SK-N-MC (cell line): ENCODE results near the gene ZNF362.

ENCODE experiments used
- DNase-seq: peaks from one replicate; pipeline ENCODE4 v3.0.0-alpha.2; 2011; ENCODE audit warnings: low read depth, low spot score
- H3K27ac ChIP-seq: fragments of 200-600 bp; sonication (generic); 2 replicates; pipeline ENCODE4 v1.5.1; 2016; ENCODE audit warnings: mixed run types
- H3K36me3 ChIP-seq: fragments of 200-600 bp; sonication (generic); 2 replicates; pipeline ENCODE4 v1.6.1; 2017; ENCODE audit warnings: antibody characterized with exemption, low read length, mixed read lengths; ENCODE audit not compliant: insufficient read depth
- H3K4me3 ChIP-seq: fragments of 200-600 bp; sonication (generic); 2 replicates; pipeline ENCODE4 v1.5.1; 2016
- H3K9ac ChIP-seq: fragments of 200-600 bp; sonication (generic); 2 replicates; pipeline ENCODE4 v1.8.0; 2017; ENCODE audit warnings: mixed run types, mixed read lengths; ENCODE audit not compliant: insufficient read length
- H3K9me3 ChIP-seq: fragments of 200-600 bp; sonication (generic); 2 replicates; pipeline ENCODE4 v1.6.1; 2017; ENCODE audit warnings: low read depth, mild to moderate bottlenecking, antibody characterized with exemption, low read length, moderate library complexity, mixed read lengths
- EZH2 ChIP-seq: fragments of 200-600 bp; sonication (generic); IDR thresholded peaks from one replicate; pipeline ENCODE4 v1.6.1; 2017; ENCODE audit warnings: antibody characterized with exemption
- FOXP2 ChIP-seq: optimal IDR thresholded peaks from 2 replicates; pipeline ENCODE3; 2011; ENCODE audit warnings: mild to moderate bottlenecking, moderate library complexity; ENCODE audit not compliant: insufficient read depth; ENCODE audit errors: extremely low read length, control extremely low read depth
- POLR2AphosphoS5 ChIP-seq: IDR thresholded peaks from 2 replicates; pipeline ENCODE4 v1.6.1; 2012; ENCODE audit warnings: mild to moderate bottlenecking, low read depth, low read length, borderline replicate concordance

ZNF362 gene

DNA sequence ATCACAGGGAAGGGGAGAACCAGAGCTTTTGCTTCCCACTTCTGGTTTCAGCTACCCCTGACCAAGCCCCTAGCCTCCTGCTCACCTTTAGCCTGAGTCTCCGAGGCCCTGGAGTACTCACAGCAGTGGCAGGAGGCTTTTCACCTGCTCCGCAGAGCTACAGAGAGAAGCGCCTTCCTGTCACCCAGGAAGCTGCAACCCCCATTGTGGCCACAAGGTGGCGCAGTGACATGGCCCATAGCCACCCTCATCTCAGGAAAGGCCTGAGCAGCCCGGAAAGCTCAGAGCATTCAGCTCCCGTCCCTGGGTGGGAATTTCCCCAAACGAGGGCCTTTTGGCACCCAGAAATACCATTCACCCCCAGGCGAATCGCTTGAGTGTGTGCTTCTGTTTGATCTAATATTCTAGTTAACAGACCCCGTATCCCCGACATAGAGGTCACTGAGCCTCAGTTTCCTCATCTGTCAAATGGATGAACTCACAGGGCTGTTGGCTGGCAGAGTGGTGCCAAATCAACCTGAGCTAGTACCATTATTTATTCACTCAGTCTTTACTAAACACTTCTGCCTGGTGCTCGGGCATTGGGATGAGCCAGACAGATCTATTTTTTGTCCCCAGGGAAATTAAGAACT is 39.3 kb downstream of the ZNF362 start:
- Histone ChIP-seq H3K4me3 (no peak overlapping the region), H3K27ac (no peak overlapping the region), H3K36me3 (peaks cover 40% of the 10 kb centered on the region), H3K9me3 (no peaks in the 10 kb centered on the region), H3K9ac (no peak overlapping the region)
- peak; percentile 16 for DNase-seq
- TF ChIP-seq POLR2AphosphoS5 = no peak
- TF ChIP-seq FOXP2 = no peak
- TF ChIP-seq EZH2 = no peak

DNA sequence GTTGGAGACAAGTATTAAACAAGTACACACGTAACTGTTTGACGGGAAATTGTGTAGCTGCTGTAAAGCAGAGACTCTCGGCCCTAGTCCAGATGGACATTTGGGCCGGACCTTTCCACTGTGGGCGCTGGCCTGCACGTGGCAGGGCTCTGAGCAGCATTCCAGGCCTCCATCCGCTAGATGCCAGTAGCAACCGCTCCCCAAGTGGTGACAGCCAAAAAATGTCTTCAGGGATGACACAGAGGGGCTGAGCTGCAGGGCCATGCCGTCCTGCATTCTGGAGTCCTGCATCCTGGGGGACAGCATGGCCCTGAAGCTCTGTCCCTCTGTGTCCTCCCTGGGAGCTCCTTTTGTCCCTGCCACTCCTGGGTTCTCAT is 39.8 kb downstream of the ZNF362 start:
- Histone ChIP-seq H3K9ac (no peak overlapping the region), H3K36me3 (peaks cover 43% of the 10 kb centered on the region), H3K4me3 (no peak overlapping the region), H3K9me3 (no peaks in the 10 kb centered on the region), H3K27ac (no peak overlapping the region)
- no peak for TF ChIP-seq FOXP2
- no peak for TF ChIP-seq POLR2AphosphoS5
- TF ChIP-seq EZH2 = no peak
- no peak for DNase-seq

DNA sequence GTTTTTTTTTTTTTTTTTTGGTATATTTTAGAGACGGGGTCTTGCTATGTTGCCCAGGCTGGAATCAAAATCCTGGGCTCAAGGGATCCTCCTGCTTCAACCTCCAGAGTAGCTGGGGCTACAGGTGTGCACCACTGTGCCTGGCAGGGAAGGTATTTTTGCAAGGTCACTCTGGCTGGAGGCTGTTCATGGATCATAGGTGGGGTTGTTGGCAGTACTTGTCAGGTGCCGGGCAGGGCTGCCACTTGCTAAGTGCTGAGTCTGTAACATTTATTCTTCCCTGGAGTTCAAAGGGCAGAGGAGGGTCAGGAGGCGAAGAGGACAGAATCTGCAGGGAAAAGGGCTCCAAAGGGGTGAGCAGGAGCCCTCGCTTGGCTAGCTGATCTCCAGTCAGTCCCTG is 40.5 kb downstream of the ZNF362 start:
- no peak for TF ChIP-seq EZH2
- TF ChIP-seq FOXP2 = no peak
- TF ChIP-seq POLR2AphosphoS5 = no peak
- DNase-seq = no peak
- H3K9me3 ChIP-seq = no peaks in the 10 kb centered on the region
- H3K27ac ChIP-seq = no peak overlapping the region
- peaks cover 48% of the 10 kb centered on the region for H3K36me3 ChIP-seq
- no peak overlapping the region for H3K4me3 ChIP-seq
- no peak overlapping the region for H3K9ac ChIP-seq

DNA sequence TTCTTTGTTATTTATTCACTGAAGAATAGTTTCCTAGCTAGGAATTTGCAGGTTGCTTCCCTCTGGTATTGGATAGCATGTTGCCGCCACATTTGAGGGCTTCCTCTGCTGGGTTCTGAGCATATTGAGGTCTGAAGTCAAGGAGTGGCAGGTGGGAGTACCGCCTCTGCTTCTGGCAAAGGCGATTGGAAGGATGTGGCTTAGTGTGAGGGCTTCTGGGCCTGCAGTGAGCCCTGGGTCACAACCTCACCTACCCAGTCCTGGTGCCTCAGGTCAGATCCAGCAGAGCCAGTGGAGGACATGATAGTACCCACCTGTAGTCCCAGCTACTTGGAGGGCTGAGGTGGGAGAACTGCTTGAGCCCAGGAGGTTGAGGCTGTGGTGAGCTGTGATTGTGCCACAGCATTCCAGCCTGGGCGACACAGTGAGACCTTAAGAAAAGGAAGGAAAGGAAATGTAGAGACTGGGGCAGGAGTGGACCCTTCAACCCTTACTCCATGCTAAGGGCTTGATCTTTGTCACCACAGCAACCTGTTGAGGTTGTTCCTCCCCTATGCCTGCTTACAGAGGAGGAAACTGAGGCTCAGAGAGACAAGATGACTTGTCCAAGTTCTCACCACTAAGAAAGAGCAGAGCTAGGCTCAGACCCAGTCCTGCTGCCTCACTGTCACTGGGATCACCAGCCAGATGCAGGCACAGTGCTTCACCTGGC is 41.8 kb downstream of the ZNF362 start:
- Histone ChIP-seq H3K9ac (no peak overlapping the region), H3K36me3 (peaks cover 48% of the 10 kb centered on the region), H3K4me3 (no peak overlapping the region), H3K27ac (no peak overlapping the region), H3K9me3 (no peaks in the 10 kb centered on the region)
- no peak for TF ChIP-seq FOXP2
- TF ChIP-seq EZH2 = no peak
- TF ChIP-seq POLR2AphosphoS5 = no peak
- no peak for DNase-seq

DNA sequence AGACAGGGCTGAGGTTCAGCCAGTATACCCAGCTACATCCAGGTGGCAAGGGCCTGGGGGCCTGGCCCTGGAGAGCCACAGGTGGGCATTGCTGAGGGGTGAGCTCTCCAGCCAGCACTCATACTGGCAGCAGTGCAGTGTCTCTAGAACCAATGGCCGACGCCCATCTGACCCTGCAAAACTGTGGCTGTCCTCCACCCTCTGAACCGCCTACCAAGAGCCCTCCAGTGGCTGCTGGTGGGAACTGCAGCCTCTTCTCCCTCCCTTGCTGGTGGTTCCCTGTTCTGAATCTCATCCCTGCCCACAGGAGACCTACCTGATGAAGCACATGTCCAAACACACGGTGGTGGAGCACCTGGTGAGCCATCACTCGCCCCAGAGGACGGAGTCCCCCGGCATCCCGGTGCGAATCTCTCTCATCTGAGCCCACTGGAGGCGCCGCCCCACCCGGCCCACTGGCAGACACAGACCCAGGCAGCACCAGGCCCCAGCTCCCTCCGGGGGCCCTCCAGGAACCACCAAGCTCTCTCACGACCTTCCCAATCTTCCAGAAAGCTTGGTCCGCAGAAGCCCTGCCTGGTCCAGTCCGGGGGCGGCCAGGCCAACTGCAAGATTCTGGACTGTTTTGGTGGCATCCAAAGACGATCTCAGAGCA is 42.5 kb downstream of the ZNF362 start:
- Histone ChIP-seq H3K9ac (no peak overlapping the region), H3K4me3 (no peak overlapping the region), H3K27ac (no peak overlapping the region), H3K36me3 (peaks cover 44% of the 10 kb centered on the region), H3K9me3 (no peaks in the 10 kb centered on the region)
- no peak for DNase-seq
- TF ChIP-seq POLR2AphosphoS5 (no peak), EZH2 (no peak), FOXP2 (no peak)

DNA sequence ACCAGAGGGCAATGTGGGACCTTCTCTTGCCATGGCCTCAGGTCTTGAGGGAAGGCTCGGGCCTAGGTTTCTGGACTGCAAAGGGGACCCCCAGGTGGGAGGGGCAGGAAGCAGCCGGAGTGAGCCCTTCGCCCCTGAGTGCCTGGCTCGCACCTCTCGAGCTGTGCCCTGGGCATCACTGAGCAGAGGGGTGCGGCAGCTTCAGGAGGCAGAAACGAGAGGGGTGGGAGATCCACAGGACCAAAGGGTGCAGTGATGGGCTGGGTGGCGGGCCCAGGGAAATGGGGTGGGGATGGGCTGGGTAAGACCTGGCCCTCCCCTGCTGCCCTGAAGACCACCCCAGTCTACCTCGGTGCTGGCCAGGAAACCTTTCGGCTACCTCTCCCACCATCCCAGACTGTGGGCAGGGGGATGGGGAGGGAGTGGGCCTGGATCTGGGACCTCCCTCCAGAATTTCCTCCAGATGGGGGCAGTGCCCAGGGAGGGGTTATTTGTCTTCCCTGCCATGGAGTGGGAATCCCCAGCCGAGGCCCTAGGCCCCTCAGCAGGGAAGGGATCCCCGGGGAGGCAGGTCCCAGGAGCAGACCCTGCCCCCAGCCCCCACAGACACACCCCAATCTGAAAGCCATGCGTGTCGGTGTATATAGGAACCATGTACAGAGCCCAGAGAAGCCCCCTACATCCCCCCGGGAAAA is 43.3 kb downstream of the ZNF362 start:
- TF ChIP-seq FOXP2 = no peak
- TF ChIP-seq EZH2 = no peak
- TF ChIP-seq POLR2AphosphoS5 = no peak
- Histone ChIP-seq H3K27ac (no peak overlapping the region), H3K36me3 (peaks cover 42% of the 10 kb centered on the region), H3K4me3 (no peak overlapping the region), H3K9me3 (no peaks in the 10 kb centered on the region), H3K9ac (no peak overlapping the region)
- no peak for DNase-seq

DNA sequence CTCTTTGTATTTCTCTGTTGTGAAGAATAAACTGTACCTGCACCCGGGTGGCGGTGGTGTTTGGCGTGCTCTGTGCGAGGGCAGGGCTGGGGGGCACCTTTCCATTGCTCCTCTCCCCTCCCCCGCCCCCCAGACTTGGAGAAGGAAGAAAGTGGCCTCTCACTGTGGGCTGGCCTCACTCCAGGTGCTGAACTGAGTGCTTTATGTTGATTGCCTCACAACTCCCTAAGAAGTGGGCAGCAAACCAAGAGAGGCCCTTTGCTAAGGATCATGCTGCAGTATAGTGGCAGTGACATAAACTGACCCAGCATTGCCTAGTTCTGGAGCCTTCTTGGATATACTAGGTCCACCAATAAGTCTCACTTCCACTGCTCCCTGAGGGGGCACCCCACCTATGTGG is 44.4 kb downstream of the ZNF362 start:
- no peak for TF ChIP-seq FOXP2
- TF ChIP-seq POLR2AphosphoS5 = no peak
- TF ChIP-seq EZH2 = no peak
- Histone ChIP-seq H3K9ac (no peak overlapping the region), H3K36me3 (peaks cover 37% of the 10 kb centered on the region), H3K9me3 (no peaks in the 10 kb centered on the region), H3K4me3 (no peak overlapping the region), H3K27ac (no peak overlapping the region)
- no peak for DNase-seq

DNA sequence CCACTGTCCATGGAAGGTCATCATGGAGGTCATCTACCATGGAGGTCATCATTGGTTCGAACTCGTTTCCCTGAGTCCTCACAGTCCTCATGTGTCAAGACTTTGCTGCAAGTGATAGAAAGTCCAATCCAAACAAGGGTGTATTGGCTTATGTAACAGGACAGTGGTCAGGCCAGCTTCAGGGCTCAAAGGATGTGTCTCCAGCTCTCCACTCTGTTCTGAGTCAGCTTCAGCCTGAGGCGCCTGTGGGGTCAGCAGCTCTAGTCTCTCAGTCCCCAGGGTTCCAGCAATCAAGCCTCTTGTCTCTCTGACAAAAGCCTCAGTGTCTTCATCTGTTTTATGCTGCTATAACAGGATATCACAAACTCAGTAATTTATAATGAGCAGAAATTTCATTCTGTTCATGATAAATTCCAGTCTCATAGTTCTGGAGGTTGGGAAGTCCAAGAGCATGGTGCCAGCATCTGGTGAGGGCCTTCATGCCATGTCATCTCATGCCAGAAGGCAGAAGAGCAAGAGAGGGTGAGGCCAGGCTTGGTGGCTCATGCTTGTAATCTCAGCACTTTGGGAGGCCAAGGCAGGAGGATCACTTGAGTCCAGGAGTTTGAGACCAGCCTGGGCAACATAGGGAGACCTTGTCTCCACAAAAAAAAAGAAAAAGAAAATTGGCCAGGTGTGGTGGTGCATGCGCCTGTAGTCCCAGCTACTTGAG is 45.1 kb downstream of the ZNF362 start:
- TF ChIP-seq EZH2 (no peak), FOXP2 (no peak), POLR2AphosphoS5 (no peak)
- H3K9me3 ChIP-seq = no peaks in the 10 kb centered on the region
- H3K9ac ChIP-seq = no peak overlapping the region
- H3K4me3 ChIP-seq = no peak overlapping the region
- peaks cover 29% of the 10 kb centered on the region; the same call in 1 of the 2 replicates for H3K36me3 ChIP-seq
- no peak overlapping the region for H3K27ac ChIP-seq
- no peak for DNase-seq
